OCI-LY3 (cell line): Measurements from ENCODE around the gene HUS1B.

Experiments used
- H2AFZ ChIP-seq: fragments of 200-600, 300-600 bp; shearing (Covaris generic); 2 replicates; pipeline ENCODE4 v1.6.0; 2014; ENCODE audit warnings: antibody characterized with exemption, low read depth, low read length
- H3K27ac ChIP-seq: fragments of 200-600, 300-600 bp; sonication (generic); 2 replicates; pipeline ENCODE4 v1.5.1; 2014; ENCODE audit warnings: mild to moderate bottlenecking, low read length, moderate library complexity, mixed read lengths
- H3K27me3 ChIP-seq: fragments of 200-600, 300-600 bp; sonication (generic); 2 replicates; pipeline ENCODE4 v1.6.1; 2014; ENCODE audit warnings: low read depth, low read length, mixed read lengths
- H3K36me3 ChIP-seq: fragments of 200-600, 300-600 bp; sonication (generic); replicated peaks from 2 replicates; pipeline ENCODE3; 2014; ENCODE audit warnings: low read depth, low read length, mixed read lengths
- H3K4me1 ChIP-seq: fragments of 300-600, 200-600 bp; sonication (generic); 2 replicates; pipeline ENCODE4 v1.6.1; 2014; ENCODE audit warnings: low read length, mixed read lengths
- H3K4me2 ChIP-seq: fragments of 200-600, 300-600 bp; sonication (generic); 2 replicates; pipeline ENCODE4 v1.6.1; 2014; ENCODE audit warnings: low read length, mixed read lengths
- H3K4me3 ChIP-seq: fragments of 300-600, 200-600 bp; sonication (generic); 2 replicates; pipeline ENCODE4 v1.5.1; 2014; ENCODE audit warnings: antibody characterized with exemption, mild to moderate bottlenecking, low read length, moderate library complexity
- H3K79me2 ChIP-seq: fragments of 300-600, 200-600 bp; shearing (Covaris generic); 2 replicates; pipeline ENCODE4 v1.6.1; 2014; ENCODE audit warnings: mild to moderate bottlenecking, low read length, mixed read lengths
- H3K9ac ChIP-seq: fragments of 300-600, 200-600 bp; shearing (Covaris generic); 2 replicates; pipeline ENCODE4 v1.6.0; 2014; ENCODE audit warnings: mild to moderate bottlenecking, low read length, moderate library complexity
- H3K9me3 ChIP-seq: fragments of 200-600, 300-600 bp; shearing (Covaris generic); 2 replicates; pipeline ENCODE4 v1.6.1; 2014; ENCODE audit warnings: low read length, mixed read lengths; ENCODE audit not compliant: insufficient read depth
- H4K20me1 ChIP-seq: fragments of 200-600, 300-600 bp; sonication (generic); 2 replicates; pipeline ENCODE4 v1.6.1; 2016; ENCODE audit warnings: low read length, mixed read lengths; ENCODE audit not compliant: insufficient read depth
- CTCF ChIP-seq: fragments of 200-600, 300-600 bp; sonication (generic); IDR thresholded peaks from 2 replicates; pipeline ENCODE4 v1.5.1; 2014; ENCODE audit warnings: antibody characterized with exemption, low read length, low read depth
- EZH2phosphoT487 ChIP-seq: fragments of 200-600 bp; shearing (Covaris generic); IDR thresholded peaks from 2 replicates; pipeline ENCODE4 v1.6.1; 2018; ENCODE audit warnings: antibody characterized with exemption, mixed run types, low read depth

Gene HUS1B

GRCh38 chr6:703552-703951 lies 46.7 kb upstream of the HUS1B start:
- no peaks in the 10 kb centered on the region for H3K79me2 ChIP-seq
- no peaks in the 10 kb centered on the region for H4K20me1 ChIP-seq
- H3K4me1 ChIP-seq, result no peaks in the 10 kb centered on the region
- no peak overlapping the region for H3K4me3 ChIP-seq
- no peaks in the 10 kb centered on the region for H3K36me3 ChIP-seq
- no peak overlapping the region for H3K9ac ChIP-seq
- no peak overlapping the region for H2AFZ ChIP-seq
- H3K4me2 ChIP-seq, result no peak overlapping the region
- H3K27ac ChIP-seq, result no peak overlapping the region
- TF ChIP-seq EZH2phosphoT487 (no peak), CTCF (no peak)
- H3K27me3 ChIP-seq, result no peaks in the 10 kb centered on the region
- H3K9me3 ChIP-seq, result no peaks in the 10 kb centered on the region

DNA sequence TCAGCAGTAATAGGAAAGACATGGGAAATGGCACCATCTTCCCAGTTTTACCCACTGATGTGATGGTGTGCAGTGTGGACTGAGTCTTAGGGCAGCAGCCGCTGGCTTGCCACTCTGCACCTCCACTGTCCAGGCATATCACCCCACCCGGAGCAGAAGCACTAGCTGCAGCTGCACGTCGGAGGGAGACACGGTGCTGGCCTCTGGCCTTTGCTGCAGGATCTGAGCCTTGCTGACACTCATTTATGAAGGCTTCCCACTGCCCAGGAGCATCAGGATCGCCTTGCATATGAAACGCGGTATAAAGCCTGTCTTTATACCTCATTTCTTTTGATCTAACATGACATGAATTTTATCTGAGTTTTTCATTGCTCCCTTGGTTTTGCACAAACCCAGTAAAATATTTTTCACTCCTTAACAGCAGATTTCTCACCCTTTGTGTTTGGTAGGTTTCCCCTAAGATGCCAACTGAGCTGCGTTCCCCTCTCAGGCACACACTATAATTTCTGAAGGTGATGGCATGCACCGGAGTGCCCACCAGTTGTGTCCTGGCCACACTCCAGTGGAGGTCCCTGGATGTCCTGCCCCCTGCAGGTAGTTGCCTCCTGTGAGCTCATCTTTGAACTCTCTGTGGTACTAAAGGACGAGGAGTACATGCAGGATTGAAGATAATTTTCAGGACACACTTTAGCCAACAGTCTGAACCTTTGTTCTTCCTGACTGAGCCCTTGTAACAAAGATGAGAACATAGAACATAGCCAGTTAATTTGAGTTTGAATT lies 45.0 kb upstream of the HUS1B start:
- no peak overlapping the region for H3K4me2 ChIP-seq
- no peaks in the 10 kb centered on the region for H3K36me3 ChIP-seq
- H3K9ac ChIP-seq, result no peak overlapping the region
- H3K4me1 ChIP-seq, result no peaks in the 10 kb centered on the region
- no peak overlapping the region for H2AFZ ChIP-seq
- H3K27me3 ChIP-seq, result no peaks in the 10 kb centered on the region
- TF ChIP-seq CTCF (peak; percentile 24; the same call in 1 of the 2 replicates), EZH2phosphoT487 (no peak)
- no peaks in the 10 kb centered on the region for H3K9me3 ChIP-seq
- H3K4me3 ChIP-seq, result no peak overlapping the region
- H3K27ac ChIP-seq, result no peak overlapping the region
- H3K79me2 ChIP-seq, result no peaks in the 10 kb centered on the region
- no peaks in the 10 kb centered on the region for H4K20me1 ChIP-seq

GRCh38 chr6:701215-701614 lies 44.3 kb upstream of the HUS1B start:
- Histone ChIP-seq H3K9me3 (no peaks in the 10 kb centered on the region), H3K4me3 (no peak overlapping the region), H3K9ac (no peak overlapping the region), H3K36me3 (no peaks in the 10 kb centered on the region), H3K4me1 (no peaks in the 10 kb centered on the region), H2AFZ (no peak overlapping the region), H3K79me2 (no peaks in the 10 kb centered on the region), H3K27me3 (no peaks in the 10 kb centered on the region), H3K4me2 (no peak overlapping the region), H4K20me1 (no peaks in the 10 kb centered on the region), H3K27ac (no peak overlapping the region)
- TF ChIP-seq EZH2phosphoT487 (no peak), CTCF (no peak)

DNA sequence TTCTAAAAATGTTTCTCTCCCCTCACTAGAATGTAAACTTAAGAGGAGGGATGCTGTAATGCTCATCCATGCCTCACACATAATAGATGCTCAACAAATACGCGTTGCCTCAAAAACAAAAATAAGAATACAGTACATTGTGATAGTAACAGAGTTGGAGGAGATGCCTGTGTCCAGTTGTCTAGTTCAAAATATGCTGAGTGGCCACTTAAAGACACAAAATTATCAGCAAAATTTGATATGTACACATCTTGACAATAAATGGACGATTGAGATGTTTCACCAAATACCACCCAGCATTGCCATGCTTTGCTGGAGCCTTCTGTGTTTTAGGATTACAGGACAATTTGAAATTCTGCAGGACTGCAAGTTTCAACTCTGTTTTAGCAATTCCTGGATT lies 43.6 kb upstream of the HUS1B start:
- H4K20me1 ChIP-seq, result no peaks in the 10 kb centered on the region
- TF ChIP-seq EZH2phosphoT487 (no peak), CTCF (no peak)
- H3K9me3 ChIP-seq, result no peaks in the 10 kb centered on the region
- no peaks in the 10 kb centered on the region for H3K4me1 ChIP-seq
- no peak overlapping the region for H3K27ac ChIP-seq
- H3K4me2 ChIP-seq, result no peak overlapping the region
- H3K79me2 ChIP-seq, result no peaks in the 10 kb centered on the region
- H3K9ac ChIP-seq, result no peak overlapping the region
- H3K4me3 ChIP-seq, result no peak overlapping the region
- no peaks in the 10 kb centered on the region for H3K36me3 ChIP-seq
- no peak overlapping the region for H2AFZ ChIP-seq
- H3K27me3 ChIP-seq, result no peaks in the 10 kb centered on the region
